ENCODE measurements around the gene MYH14. TPM values are rescaled to one million over a fixed set of nuclear protein-coding genes. Genes with fewer than 3 reads are reported as not detected.

Gene MYH14
- total RNA-seq, 2 experiments from 2014 or later = not detected

DNA sequence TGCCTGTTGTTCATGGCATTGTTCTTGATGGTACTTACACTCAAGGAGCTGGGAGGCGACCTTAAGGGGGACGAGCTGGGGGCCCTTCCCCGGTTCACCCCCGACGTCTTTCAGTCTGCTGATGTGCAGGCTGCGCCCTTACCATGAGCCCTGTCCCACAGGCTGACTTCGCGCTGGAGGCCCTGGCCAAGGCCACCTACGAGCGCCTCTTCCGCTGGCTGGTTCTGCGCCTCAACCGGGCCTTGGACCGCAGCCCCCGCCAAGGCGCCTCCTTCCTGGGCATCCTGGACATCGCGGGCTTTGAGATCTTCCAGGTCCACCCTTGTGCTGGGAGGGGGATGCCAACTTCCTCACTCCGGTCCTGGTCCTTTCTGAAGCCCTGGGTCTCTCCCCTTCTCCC lies 45.4 kb downstream of the MYH14 start:
- POLR2A ChIA-PET = interaction anchor here (0.6 kb wide), 1 partner anchor 118 kb away, joined by 3 read pairs; no protein-coding TSS in a partner anchor
- intact Hi-C loops (cut with micrococcal nuclease; ENCODE audit: unreplicated experiment) = no loop called here
- Histone ChIP-seq H3K36me3 (ENCODE audit: insufficient read depth, low read length) (no peaks in the 10 kb centered on the region), H3K27ac (ENCODE audit: low read depth, low read length, poor library complexity, severe bottlenecking) (no peak overlapping the region), H3K79me2 (ENCODE audit: insufficient read depth, low read depth, low read length) (no peaks in the 10 kb centered on the region), H3K4me3 (ENCODE audit: low read depth, low read length, poor library complexity, severe bottlenecking) (no peak overlapping the region), H3K4me1 (ENCODE audit: insufficient read depth, low read length, poor library complexity, severe bottlenecking) (no peaks in the 10 kb centered on the region), H3K9me2 (ENCODE audit: insufficient read depth, low read length) (no peaks in the 10 kb centered on the region), H3K9me3 (ENCODE audit: low read length) (peaks cover 6% of the 10 kb centered on the region; the same call in 1 of the 2 replicates), H2AFZ (ENCODE audit: low read length) (no peak overlapping the region), H4K20me1 (ENCODE audit: insufficient read depth, low read length) (no peaks in the 10 kb centered on the region), H3K4me2 (ENCODE audit: low read length) (no peak overlapping the region)
- CTCF ChIA-PET (ENCODE audit: unreplicated experiment) = no interaction called here
- no peak for DNase-seq (ENCODE audit: low spot score)
- TF ChIP-seq, protein P1, sequence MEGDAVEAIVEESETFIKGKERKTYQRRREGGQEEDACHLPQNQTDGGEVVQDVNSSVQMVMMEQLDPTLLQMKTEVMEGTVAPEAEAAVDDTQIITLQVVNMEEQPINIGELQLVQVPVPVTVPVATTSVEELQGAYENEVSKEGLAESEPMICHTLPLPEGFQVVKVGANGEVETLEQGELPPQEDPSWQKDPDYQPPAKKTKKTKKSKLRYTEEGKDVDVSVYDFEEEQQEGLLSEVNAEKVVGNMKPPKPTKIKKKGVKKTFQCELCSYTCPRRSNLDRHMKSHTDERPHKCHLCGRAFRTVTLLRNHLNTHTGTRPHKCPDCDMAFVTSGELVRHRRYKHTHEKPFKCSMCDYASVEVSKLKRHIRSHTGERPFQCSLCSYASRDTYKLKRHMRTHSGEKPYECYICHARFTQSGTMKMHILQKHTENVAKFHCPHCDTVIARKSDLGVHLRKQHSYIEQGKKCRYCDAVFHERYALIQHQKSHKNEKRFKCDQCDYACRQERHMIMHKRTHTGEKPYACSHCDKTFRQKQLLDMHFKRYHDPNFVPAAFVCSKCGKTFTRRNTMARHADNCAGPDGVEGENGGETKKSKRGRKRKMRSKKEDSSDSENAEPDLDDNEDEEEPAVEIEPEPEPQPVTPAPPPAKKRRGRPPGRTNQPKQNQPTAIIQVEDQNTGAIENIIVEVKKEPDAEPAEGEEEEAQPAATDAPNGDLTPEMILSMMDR (conservative IDR thresholded peaks at IDR 0.05; ENCODE audit: low read length) = no peak
- TF ChIP-seq EZH2phosphoT487 (IDR thresholded peaks at IDR 0.05; ENCODE audit: borderline replicate concordance, low read depth, low read length) = no peak
- no TSS peak for BruUV-seq (replicated peaks)

DNA sequence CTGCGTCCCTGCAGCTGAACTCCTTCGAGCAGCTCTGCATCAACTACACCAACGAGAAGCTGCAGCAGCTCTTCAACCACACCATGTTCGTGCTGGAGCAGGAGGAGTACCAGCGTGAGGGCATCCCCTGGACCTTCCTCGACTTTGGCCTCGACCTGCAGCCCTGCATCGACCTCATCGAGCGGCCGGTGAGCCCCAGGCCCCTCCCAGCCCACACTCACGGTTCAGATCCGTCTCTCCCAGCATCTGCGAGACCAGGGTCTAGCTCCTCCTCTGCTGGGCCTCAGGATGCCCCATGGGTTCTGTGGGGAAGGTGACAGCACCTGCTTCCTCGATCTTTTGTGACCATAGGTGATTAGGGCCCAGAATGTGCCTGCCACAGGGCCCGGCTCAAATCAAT lies 46.2 kb downstream of the MYH14 start:
- no peak overlapping the region for H3K27ac ChIP-seq (ENCODE audit: low read depth, low read length, poor library complexity, severe bottlenecking)
- no peak for DNase-seq (ENCODE audit: low spot score)
- intact Hi-C loops (cut with micrococcal nuclease; ENCODE audit: unreplicated experiment) = no loop called here
- H3K79me2 ChIP-seq (ENCODE audit: insufficient read depth, low read depth, low read length) = no peaks in the 10 kb centered on the region
- peaks cover 6% of the 10 kb centered on the region; the same call in 1 of the 2 replicates for H3K9me3 ChIP-seq (ENCODE audit: low read length)
- H3K4me1 ChIP-seq (ENCODE audit: insufficient read depth, low read length, poor library complexity, severe bottlenecking) = no peaks in the 10 kb centered on the region
- CTCF ChIA-PET (ENCODE audit: unreplicated experiment) = no interaction called here
- BruUV-seq (replicated peaks) = no TSS peak
- no peak overlapping the region for H3K4me2 ChIP-seq (ENCODE audit: low read length)
- POLR2A ChIA-PET = no interaction called here
- no peak overlapping the region for H3K4me3 ChIP-seq (ENCODE audit: low read depth, low read length, poor library complexity, severe bottlenecking)
- no peaks in the 10 kb centered on the region for H3K9me2 ChIP-seq (ENCODE audit: insufficient read depth, low read length)
- no peaks in the 10 kb centered on the region for H4K20me1 ChIP-seq (ENCODE audit: insufficient read depth, low read length)
- TF ChIP-seq, protein P1 (conservative IDR thresholded peaks at IDR 0.05; ENCODE audit: low read length) = no peak
- TF ChIP-seq EZH2phosphoT487 (IDR thresholded peaks at IDR 0.05; ENCODE audit: borderline replicate concordance, low read depth, low read length) = no peak
- H2AFZ ChIP-seq (ENCODE audit: low read length) = no peak overlapping the region
- no peaks in the 10 kb centered on the region for H3K36me3 ChIP-seq (ENCODE audit: insufficient read depth, low read length)

DNA sequence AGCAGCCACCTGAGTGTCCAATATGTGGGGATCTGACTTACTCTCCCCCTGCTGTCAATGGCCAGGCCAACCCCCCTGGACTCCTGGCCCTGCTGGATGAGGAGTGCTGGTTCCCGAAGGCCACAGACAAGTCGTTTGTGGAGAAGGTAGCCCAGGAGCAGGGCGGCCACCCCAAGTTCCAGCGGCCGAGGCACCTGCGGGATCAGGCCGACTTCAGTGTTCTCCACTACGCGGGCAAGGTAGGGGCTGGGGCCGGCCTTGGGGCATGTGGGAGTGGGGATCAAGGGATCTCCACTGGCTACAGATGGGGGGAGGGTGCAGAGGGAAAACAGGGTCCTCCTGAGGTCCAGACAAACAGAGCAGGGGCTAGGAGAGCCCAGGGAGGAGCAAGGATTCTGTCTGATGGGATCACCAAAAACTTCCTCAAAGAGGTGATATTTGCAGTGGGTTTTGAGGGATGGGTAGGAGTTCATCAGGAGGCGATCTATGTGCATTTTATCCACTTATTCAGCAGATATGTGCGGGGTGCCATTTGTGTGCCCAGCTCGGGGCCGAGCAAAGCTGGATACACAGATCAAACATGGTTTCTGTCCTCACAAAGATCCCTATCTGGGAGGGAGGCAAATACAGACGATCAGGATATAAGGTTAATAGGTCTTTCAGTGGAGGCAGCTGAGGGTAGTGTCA lies 47.2 kb downstream of the MYH14 start:
- TF ChIP-seq EZH2phosphoT487 (IDR thresholded peaks at IDR 0.05; ENCODE audit: borderline replicate concordance, low read depth, low read length) = no peak
- TF ChIP-seq, protein P1 (conservative IDR thresholded peaks at IDR 0.05; ENCODE audit: low read length) = no peak
- ChIA-PET POLR2A (no interaction called here), CTCF (ENCODE audit: unreplicated experiment) (no interaction called here)

More for the DNA sequence above, 47.2 kb downstream of the MYH14 start:
- Histone ChIP-seq H3K4me1 (ENCODE audit: insufficient read depth, low read length, poor library complexity, severe bottlenecking) (no peaks in the 10 kb centered on the region), H4K20me1 (ENCODE audit: insufficient read depth, low read length) (no peaks in the 10 kb centered on the region), H3K4me3 (ENCODE audit: low read depth, low read length, poor library complexity, severe bottlenecking) (no peak overlapping the region), H3K36me3 (ENCODE audit: insufficient read depth, low read length) (no peaks in the 10 kb centered on the region), H3K27ac (ENCODE audit: low read depth, low read length, poor library complexity, severe bottlenecking) (no peak overlapping the region), H3K4me2 (ENCODE audit: low read length) (no peak overlapping the region), H3K79me2 (ENCODE audit: insufficient read depth, low read depth, low read length) (no peaks in the 10 kb centered on the region), H3K9me2 (ENCODE audit: insufficient read depth, low read length) (no peaks in the 10 kb centered on the region), H3K9me3 (ENCODE audit: low read length) (peaks cover 6% of the 10 kb centered on the region; the same call in 1 of the 2 replicates), H2AFZ (ENCODE audit: low read length) (no peak overlapping the region)
- DNase-seq (ENCODE audit: low spot score) = no peak
- intact Hi-C loops (cut with micrococcal nuclease; ENCODE audit: unreplicated experiment) = no loop called here
- no TSS peak for BruUV-seq (replicated peaks)
